ENCODE measurements around the gene NPDC1. TPM values are rescaled to one million over a fixed set of nuclear protein-coding genes. Genes with fewer than 3 reads are reported as not detected.

The NPDC1 gene
- total RNA-seq, 1 experiment from 2014 or later: 89.8 TPM

DNA sequence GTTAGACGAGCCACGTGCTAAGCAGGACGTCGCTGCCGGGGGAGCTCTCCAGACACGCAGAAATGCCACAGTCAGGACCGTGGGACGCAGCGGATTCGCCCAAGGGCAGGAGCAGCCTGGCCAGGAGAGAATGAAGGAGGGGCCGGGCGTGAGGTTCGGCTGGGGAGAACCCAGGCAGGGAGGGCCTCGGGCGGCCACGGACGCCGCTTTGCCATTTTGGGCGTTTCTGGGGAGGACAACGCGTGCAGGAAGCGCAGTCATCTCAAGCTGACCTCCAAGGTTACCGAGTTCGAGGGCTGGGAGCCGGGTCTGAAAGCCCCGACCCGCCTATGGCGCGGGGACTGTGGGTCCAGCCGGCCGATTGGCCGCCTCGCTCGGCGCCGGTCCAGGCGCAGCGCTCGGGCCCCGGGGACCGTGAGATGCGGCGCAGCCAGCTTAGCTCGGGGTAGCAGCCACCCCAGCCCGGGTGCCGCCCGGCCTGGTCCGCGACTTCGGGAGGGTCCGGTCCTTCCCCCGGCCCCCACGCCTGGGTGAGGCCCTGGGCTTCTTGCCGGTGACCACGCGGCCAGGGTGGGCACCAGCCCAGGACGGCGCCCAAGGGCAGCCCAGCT lies 40.0 kb upstream of the NPDC1 start:
- Histone ChIP-seq H3K79me2 (ENCODE audit: low read depth) (peaks cover 14% of the 10 kb centered on the region), H3K27ac (peak overlapping the region; percentile 80), H3K9me2 (ENCODE audit: insufficient read depth) (no peaks in the 10 kb centered on the region), H3K4me2 (peak overlapping the region; percentile 72), H3K36me3 (ENCODE audit: low read depth) (no peaks in the 10 kb centered on the region), H4K20me1 (ENCODE audit: insufficient read depth) (0 out of 2 replicates have a peak, but pooled peaks cover 4% of the 10 kb centered on the region), H3F3A (ENCODE audit: insufficient read depth, low read depth) (peaks cover 33% of the 10 kb centered on the region), H3K4me3 (peak overlapping the region; percentile 88), H2AFZ (peak overlapping the region; percentile 81), H3K27me3 (ENCODE audit: insufficient read depth, low read depth) (no peaks in the 10 kb centered on the region), H3K4me1 (replicated peaks; ENCODE audit: insufficient read depth) (peaks cover 39% of the 10 kb centered on the region), H3K9me3 (ENCODE audit: insufficient read depth, low read depth) (no peaks in the 10 kb centered on the region)
- peak; percentile 40 to 54 for DNase-seq
- POLR2A ChIA-PET (ENCODE audit: unreplicated experiment): interaction anchor here (0.5 to 2.1 kb wide), 10 partner anchors 15 to 831 kb away, joined by 3 to 20 read pairs (median 6); partner anchors contain the start of genes SAPCD2 and TUBB4B
- BruUV-seq (replicated peaks): TSS peak; percentile 83
- CTCF ChIA-PET: interaction anchor here (0.6 to 1.5 kb wide), 4 partner anchors 18 to 138 kb away, joined by 3 to 5 read pairs (median 3); no protein-coding TSS in a partner anchor
- TF ChIP-seq EZH2 (IDR thresholded peaks at IDR 0.05; ENCODE audit: low read depth): no peak
- TF ChIP-seq, protein P1, sequence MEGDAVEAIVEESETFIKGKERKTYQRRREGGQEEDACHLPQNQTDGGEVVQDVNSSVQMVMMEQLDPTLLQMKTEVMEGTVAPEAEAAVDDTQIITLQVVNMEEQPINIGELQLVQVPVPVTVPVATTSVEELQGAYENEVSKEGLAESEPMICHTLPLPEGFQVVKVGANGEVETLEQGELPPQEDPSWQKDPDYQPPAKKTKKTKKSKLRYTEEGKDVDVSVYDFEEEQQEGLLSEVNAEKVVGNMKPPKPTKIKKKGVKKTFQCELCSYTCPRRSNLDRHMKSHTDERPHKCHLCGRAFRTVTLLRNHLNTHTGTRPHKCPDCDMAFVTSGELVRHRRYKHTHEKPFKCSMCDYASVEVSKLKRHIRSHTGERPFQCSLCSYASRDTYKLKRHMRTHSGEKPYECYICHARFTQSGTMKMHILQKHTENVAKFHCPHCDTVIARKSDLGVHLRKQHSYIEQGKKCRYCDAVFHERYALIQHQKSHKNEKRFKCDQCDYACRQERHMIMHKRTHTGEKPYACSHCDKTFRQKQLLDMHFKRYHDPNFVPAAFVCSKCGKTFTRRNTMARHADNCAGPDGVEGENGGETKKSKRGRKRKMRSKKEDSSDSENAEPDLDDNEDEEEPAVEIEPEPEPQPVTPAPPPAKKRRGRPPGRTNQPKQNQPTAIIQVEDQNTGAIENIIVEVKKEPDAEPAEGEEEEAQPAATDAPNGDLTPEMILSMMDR (conservative IDR thresholded peaks at IDR 0.05): no peak
- intact Hi-C loops (cut with micrococcal nuclease; ENCODE audit: unreplicated experiment): loop anchor here (1.0 kb wide), 1 partner anchor 16 kb away; the partner anchor contains the start of gene SAPCD2

DNA sequence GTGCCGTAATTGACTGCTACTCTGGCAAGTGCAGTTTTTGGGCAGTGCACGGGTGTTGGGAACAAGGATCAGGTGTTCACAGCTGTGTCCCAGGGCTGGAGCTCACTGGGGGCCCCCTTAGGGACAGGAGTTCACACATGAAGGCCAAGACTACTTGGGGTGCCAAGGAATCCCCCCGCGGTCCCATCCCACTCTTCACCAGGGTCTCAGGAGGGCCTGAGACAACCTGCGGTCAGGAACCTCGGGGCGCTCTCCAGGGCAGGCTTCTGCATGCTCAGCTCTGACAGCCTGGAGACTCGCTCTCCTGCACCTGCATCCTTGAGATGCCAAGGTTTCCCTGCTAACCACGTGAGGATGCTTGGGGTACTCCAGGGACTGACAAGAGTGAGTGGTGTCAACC lies 38.5 kb upstream of the NPDC1 start:
- no peaks in the 10 kb centered on the region for H3K27me3 ChIP-seq (ENCODE audit: insufficient read depth, low read depth)
- H3K4me1 ChIP-seq (replicated peaks; ENCODE audit: insufficient read depth): peaks cover 39% of the 10 kb centered on the region
- peaks cover 33% of the 10 kb centered on the region for H3F3A ChIP-seq (ENCODE audit: insufficient read depth, low read depth)
- no peak overlapping the region; the same call in 1 of the 2 replicates for H3K27ac ChIP-seq
- no peaks in the 10 kb centered on the region for H3K9me2 ChIP-seq (ENCODE audit: insufficient read depth)
- CTCF ChIA-PET: interaction anchor here (0.6 kb wide), 1 partner anchor 38 kb away, joined by 13 read pairs; no protein-coding TSS in a partner anchor
- no peak overlapping the region for H3K4me3 ChIP-seq
- DNase-seq: no peak
- TF ChIP-seq EZH2 (IDR thresholded peaks at IDR 0.05; ENCODE audit: low read depth): no peak
- TF ChIP-seq, protein P1 (conservative IDR thresholded peaks at IDR 0.05): no peak
- H4K20me1 ChIP-seq (ENCODE audit: insufficient read depth): 0 out of 2 replicates have a peak, but pooled peaks cover 4% of the 10 kb centered on the region
- H3K4me2 ChIP-seq: no peak overlapping the region
- intact Hi-C loops (cut with micrococcal nuclease; ENCODE audit: unreplicated experiment): no loop called here
- no TSS peak for BruUV-seq (replicated peaks)
- no peak overlapping the region for H2AFZ ChIP-seq
- POLR2A ChIA-PET (ENCODE audit: unreplicated experiment): interaction anchor here (0.7 kb wide), 1 partner anchor 14 kb away, joined by 5 read pairs; the partner anchor contains the start of gene SAPCD2
- no peaks in the 10 kb centered on the region for H3K9me3 ChIP-seq (ENCODE audit: insufficient read depth, low read depth)
- H3K79me2 ChIP-seq (ENCODE audit: low read depth): peaks cover 14% of the 10 kb centered on the region
- no peaks in the 10 kb centered on the region for H3K36me3 ChIP-seq (ENCODE audit: low read depth)

DNA sequence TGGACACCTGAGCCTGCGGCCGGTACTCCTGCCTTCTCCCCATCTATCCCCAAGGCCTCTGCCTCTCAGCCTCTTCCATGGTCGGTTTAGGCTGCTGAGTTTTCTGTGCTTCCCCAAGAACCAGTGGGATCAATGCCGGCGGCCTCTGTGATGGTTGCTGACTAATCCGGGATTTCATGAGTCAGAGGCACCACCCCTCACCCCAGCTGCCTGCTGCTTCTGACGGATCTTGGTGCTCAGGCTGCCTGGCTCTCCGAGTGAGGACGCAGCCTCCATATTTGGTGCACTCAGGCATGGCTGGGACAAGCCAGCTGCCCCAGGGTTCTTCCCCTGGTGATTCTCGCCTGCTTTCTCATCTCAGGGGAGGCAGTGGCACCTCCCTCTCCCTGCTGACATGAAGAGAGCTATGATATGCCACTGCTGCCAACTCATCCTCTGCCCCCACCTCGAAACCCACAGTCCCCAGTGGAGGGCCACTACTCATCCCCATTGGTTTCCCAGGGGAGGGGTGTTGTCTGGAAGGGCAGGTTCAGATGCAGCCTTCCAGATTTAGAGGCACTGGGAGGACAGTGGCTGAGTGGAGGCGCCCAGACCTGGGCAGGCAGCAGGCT lies 37.5 kb upstream of the NPDC1 start:
- peaks cover 33% of the 10 kb centered on the region for H3F3A ChIP-seq (ENCODE audit: insufficient read depth, low read depth)
- intact Hi-C loops (cut with micrococcal nuclease; ENCODE audit: unreplicated experiment): no loop called here
- BruUV-seq (replicated peaks): no TSS peak
- peak overlapping the region; percentile 64 for H3K4me2 ChIP-seq
- no peaks in the 10 kb centered on the region for H3K9me3 ChIP-seq (ENCODE audit: insufficient read depth, low read depth)
- H2AFZ ChIP-seq: no peak overlapping the region
- peak overlapping the region; percentile 60 for H3K27ac ChIP-seq
- no peak overlapping the region; the same call in 1 of the 2 replicates for H3K4me3 ChIP-seq
- peaks cover 14% of the 10 kb centered on the region for H3K79me2 ChIP-seq (ENCODE audit: low read depth)
- H3K9me2 ChIP-seq (ENCODE audit: insufficient read depth): no peaks in the 10 kb centered on the region
- DNase-seq: peak; percentile 87
- TF ChIP-seq, protein P1 (conservative IDR thresholded peaks at IDR 0.05): no peak
- TF ChIP-seq EZH2 (IDR thresholded peaks at IDR 0.05; ENCODE audit: low read depth): no peak
- ChIA-PET POLR2A (ENCODE audit: unreplicated experiment) (interaction anchor here (0.8 kb wide), 1 partner anchor 12 kb away, joined by 6 read pairs; no protein-coding TSS in a partner anchor), CTCF (no interaction called here)
- H3K4me1 ChIP-seq (replicated peaks; ENCODE audit: insufficient read depth): peaks cover 39% of the 10 kb centered on the region
- no peaks in the 10 kb centered on the region for H3K36me3 ChIP-seq (ENCODE audit: low read depth)
- H4K20me1 ChIP-seq (ENCODE audit: insufficient read depth): 0 out of 2 replicates have a peak, but pooled peaks cover 4% of the 10 kb centered on the region
- H3K27me3 ChIP-seq (ENCODE audit: insufficient read depth, low read depth): no peaks in the 10 kb centered on the region
